GM23338 (cell line): ENCODE results near the gene CYB5R3. TPM values are rescaled to one million over a fixed set of nuclear protein-coding genes. Genes with fewer than 3 reads are reported as not detected.

Experiments used
- ETS1 ChIP-seq: IDR thresholded peaks from 2 replicates; pipeline ENCODE4 v1.6.1; 2016; ENCODE audit warnings: antibody characterized with exemption
- EZH2 ChIP-seq: fragments of 200-600 bp; sonication (generic); IDR thresholded peaks from one replicate; pipeline ENCODE4 v1.8.0; 2017; ENCODE audit warnings: antibody characterized with exemption, mild to moderate bottlenecking, low read depth; ENCODE audit not compliant: unreplicated experiment
- EZH2phosphoT487 ChIP-seq: fragments of 200-600 bp; sonication (generic); IDR thresholded peaks from one replicate; pipeline ENCODE4 v1.8.1; 2018; ENCODE audit warnings: antibody characterized with exemption; ENCODE audit not compliant: unreplicated experiment
- NANOG ChIP-seq: IDR thresholded peaks from 2 replicates; pipeline ENCODE4 v1.6.1; 2016; ENCODE audit warnings: antibody characterized with exemption, borderline replicate concordance
- POLR2AphosphoS5 ChIP-seq: IDR thresholded peaks from 2 replicates; pipeline ENCODE4 v1.6.1; 2016; ENCODE audit warnings: antibody characterized with exemption, low read depth
- REST ChIP-seq: IDR thresholded peaks from one replicate; pipeline ENCODE4 v1.6.1; 2018; ENCODE audit warnings: antibody characterized with exemption; ENCODE audit not compliant: unreplicated experiment
- ZNF114 ChIP-seq: fragments of 250-450 bp; sonication (Bioruptor Pico); IDR thresholded peaks from 2 replicates; pipeline ENCODE4 v1.5.0; 2020; ENCODE audit warnings: mild to moderate bottlenecking, moderate library complexity
- ZNF462 ChIP-seq: fragments of 250-450 bp; sonication (Bioruptor Pico); IDR thresholded peaks from 2 replicates; pipeline ENCODE4 v1.5.0; 2020; ENCODE audit warnings: mild to moderate bottlenecking, moderate library complexity
- polyA plus RNA-seq: library from polyadenylated mRNA; unstranded; fragments of >200 nt; fragmentation: Nextera tagmentation; extraction: Ambion mirVana; gene quantifications from 2 replicates; pipeline ENCODE4 v1.2.1, GENCODE V29; 2016
- total RNA-seq: library from RNA; depleted of rRNA; stranded (reverse); fragments of >200 nt; shearing (Covaris generic); gene quantifications from 2 replicates; pipeline ENCODE4 v1.2.3, GENCODE V29; 2014

The CYB5R3 gene
- total and polyA plus RNA-seq, 2 experiments from 2014 or later, result 76.2 to 76.9 TPM

GRCh38 chr22:42584364-42584940 is 64.7 kb downstream of the CYB5R3 start (continued):
- TF ChIP-seq ZNF462 (CRISPR knock-in tag), result no peak
- no peak for TF ChIP-seq EZH2phosphoT487
- no peak for TF ChIP-seq POLR2AphosphoS5
- TF ChIP-seq REST, result no peak
- no peak for TF ChIP-seq NANOG
- no peak for TF ChIP-seq ZNF114
- TF ChIP-seq EZH2, result no peak
- TF ChIP-seq ETS1, result no peak
